Erythroblast (primary cell): ENCODE results near the gene GIPC1.
"Not testable (repeated sequence)": the region's sequence is repeated elsewhere in the genome, so short reads cannot be mapped to it uniquely, and the experiment has no call there.

ENCODE experiments used
- DNase-seq, 2 experiments: peaks; one replicate each; lab custom pipeline; 2025; lab: John Stamatoyannopoulos, UW
- GATA1 ChIP-seq: IDR thresholded peaks from 2 replicates; pipeline ENCODE4 v1.6.1; 2011; ENCODE audit warnings: low read depth, mild to moderate bottlenecking, control low read depth, low read length, moderate library complexity
- POLR2A ChIP-seq: IDR thresholded peaks from 2 replicates; pipeline ENCODE4 v1.6.1; 2011; ENCODE audit warnings: mild to moderate bottlenecking, low read length

GIPC1 gene

GRCh38 chr19:14475251-14476073 lies 20.5 kb downstream of the GIPC1 start, which contains the start of gene PTGER1:
Gene PTGER1, minus strand, starts transcription at chr19:14475354. Its CDS starts 1,034 bp downstream, at chr19:14474320.
- peak; percentile 22 to 42 for DNase-seq
- TF ChIP-seq GATA1 (no peak), POLR2A (no peak)

- no peak for DNase-seq
These were observed 21.1 kb downstream of the GIPC1 start for GRCh38 chr19:14474827-14475226.

GRCh38 chr19:14473978-14474578 lies 21.8 kb downstream of the GIPC1 start:
- no peak for DNase-seq

More at GRCh38 chr19:14474827-14475226, 21.1 kb downstream of the GIPC1 start:
- no peak for TF ChIP-seq POLR2A
- TF ChIP-seq GATA1 = no peak

DNA sequence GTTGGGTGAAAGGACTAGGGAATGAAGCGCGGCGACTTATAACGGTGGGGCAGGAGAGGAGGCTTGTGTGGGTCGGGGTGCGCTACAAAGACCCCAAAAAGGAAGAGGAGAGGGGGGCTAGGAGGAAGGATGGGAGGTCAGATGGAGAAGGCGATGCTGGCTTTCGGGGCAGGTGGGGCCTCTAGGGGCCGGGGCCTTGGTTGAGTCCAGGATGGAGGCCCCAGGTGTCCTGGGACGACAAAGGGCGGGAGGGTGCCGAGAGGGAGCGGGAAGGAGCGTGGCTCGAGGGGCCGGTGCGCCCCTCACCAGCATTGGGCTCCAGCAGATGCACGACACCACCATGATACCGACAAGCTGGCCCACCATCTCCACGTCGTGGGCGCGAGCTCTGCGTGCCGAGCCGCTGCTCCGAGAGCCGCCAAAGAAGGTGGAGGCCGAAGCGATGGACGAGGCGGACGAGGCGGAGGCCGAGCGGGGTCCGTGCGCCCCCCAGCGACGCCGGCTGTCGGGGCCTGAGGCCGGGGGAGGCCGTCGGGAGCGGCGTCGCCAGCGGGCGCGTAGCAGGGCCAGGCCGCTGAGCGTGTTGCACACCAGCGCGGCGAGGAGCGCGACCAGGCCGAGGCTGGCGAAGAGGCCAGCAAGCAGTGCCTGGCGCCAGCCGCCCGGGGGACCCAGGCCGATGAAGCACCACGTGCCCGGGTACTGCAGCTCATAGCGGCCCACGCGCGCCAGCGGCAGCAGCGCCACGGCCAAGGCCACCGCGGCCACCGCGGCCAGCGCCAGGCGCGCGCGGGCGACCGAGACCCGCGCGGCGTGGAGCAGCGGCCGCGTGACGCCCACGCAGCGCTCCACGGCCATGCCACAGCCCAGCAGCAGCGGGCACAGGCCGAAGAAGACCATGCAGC lies 22.6 kb downstream of the GIPC1 start:
- DNase-seq = peak; percentile 23 to 29

More at GRCh38 chr19:14473978-14474578, 21.8 kb downstream of the GIPC1 start:
- TF ChIP-seq GATA1 (no peak), POLR2A (no peak)

GRCh38 chr19:14472202-14472938 lies 23.6 kb downstream of the GIPC1 start:
- peak; percentile 77 to 86 for DNase-seq
- TF ChIP-seq GATA1 (no peak), POLR2A (no peak)

More for the DNA sequence above, 22.6 kb downstream of the GIPC1 start:
- TF ChIP-seq POLR2A (no peak), GATA1 (no peak)

DNA sequence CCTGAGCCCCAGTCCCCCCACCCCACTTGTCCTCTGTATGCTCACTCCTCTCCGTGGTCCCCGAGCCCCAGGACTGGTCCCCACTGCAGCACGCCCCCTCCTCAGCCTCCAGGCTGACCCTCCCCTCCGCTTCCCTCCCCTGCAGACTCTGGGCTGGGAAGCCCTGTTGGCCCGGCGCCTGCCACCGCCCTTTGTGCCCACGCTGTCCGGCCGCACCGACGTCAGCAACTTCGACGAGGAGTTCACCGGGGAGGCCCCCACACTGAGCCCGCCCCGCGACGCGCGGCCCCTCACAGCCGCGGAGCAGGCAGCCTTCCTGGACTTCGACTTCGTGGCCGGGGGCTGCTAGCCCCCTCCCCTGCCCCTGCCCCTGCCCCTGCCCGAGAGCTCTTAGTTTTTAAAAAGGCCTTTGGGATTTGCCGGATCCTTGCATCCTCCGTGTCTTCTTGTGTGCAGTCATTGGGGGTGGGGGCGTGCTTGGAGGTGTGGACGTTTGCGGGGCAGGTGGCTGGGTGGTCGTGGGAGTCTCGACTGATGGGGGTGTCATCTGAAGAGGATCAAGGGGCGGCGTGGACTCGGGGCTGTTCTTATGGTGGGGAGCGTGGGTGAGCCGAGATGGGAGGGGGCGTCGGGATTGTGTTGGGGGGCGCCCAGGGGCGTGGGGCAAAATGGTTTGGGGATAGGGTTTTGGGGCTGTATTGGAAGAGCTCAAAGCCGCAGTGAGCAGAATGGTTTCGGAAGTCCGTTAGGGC lies 24.3 kb downstream of the GIPC1 start:
- DNase-seq = no peak
- no peak for TF ChIP-seq POLR2A
- TF ChIP-seq GATA1 = no peak

DNA sequence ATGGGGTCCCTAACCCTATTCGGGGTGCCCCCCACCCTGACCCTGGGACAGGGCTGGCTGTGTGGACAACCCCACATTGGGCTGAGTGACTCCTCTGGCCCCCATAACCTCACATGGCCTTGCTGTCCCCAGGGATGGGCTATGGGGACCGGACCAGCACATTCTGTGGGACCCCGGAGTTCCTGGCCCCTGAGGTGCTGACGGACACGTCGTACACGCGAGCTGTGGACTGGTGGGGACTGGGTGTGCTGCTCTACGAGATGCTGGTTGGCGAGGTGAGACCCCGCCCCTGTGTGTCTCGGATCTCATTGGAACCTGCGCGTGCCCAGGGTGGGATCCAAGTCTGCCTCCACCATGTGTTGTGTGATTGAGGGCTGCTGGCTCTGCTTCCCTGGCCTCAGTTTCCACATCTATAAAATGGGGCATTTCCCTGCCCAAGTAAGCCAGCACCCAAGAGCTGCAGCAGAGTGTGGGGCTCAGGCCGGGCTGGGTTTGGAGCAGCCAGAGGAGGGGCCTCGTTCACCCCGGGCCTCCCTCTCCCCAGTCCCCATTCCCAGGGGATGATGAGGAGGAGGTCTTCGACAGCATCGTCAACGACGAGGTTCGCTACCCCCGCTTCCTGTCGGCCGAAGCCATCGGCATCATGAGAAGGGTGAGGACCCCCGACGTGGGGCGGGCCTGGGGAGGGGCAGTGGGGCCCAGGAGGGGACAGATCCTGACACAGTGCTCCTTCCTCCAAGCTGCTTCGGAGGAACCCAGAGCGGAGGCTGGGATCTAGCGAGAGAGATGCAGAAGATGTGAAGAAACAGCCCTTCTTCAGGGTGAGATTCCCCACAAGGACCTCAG lies 25.7 kb downstream of the GIPC1 start:
- TF ChIP-seq POLR2A = no peak
- no peak for DNase-seq

GRCh38 chr19:14467816-14468215 lies 28.1 kb downstream of the GIPC1 start:
- no peak for TF ChIP-seq GATA1
- no peak for TF ChIP-seq POLR2A
- peak in 1 of 2 experiments; percentile 22 for DNase-seq

GRCh38 chr19:14467391-14467790 lies 28.5 kb downstream of the GIPC1 start:
- DNase-seq = no peak
- no peak for TF ChIP-seq GATA1

DNA sequence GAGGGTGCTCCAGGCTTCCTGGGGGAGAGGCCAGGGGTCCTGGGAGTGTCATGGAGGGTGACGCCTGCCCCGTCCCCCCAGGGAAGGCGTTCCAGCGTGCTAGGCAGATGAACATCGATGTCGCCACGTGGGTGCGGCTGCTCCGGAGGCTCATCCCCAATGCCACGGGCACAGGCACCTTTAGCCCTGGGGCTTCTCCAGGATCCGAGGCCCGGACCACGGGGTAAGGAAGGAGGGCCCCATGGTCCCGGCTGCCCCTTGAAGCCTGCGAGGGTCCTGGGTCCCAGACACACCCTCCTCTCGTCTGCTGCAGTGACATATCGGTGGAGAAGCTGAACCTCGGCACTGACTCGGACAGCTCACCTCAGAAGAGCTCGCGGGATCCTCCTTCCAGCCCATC lies 32.2 kb downstream of the GIPC1 start:
- TF ChIP-seq GATA1 (no peak), POLR2A (no peak)
- no peak for DNase-seq

GRCh38 chr19:14462401-14462800 lies 33.5 kb downstream of the GIPC1 start:
- not testable (repeated sequence) for DNase-seq

GRCh38 chr19:14460935-14461334 lies 35.0 kb downstream of the GIPC1 start:
- no peak for DNase-seq
- TF ChIP-seq GATA1 (no peak), POLR2A (no peak)
